Prostate gland (tissue), 2 donors: ENCODE results near the gene NDUFAF4.

ENCODE experiments used
- POLR2A ChIP-seq: fragments of 450-650 bp; IDR thresholded peaks from one replicate; pipeline ENCODE4 v1.6.1; 2016; ENCODE audit warnings: antibody characterized with exemption, mild to moderate bottlenecking
- POLR2AphosphoS5 ChIP-seq: sonication (generic); formaldehyde crosslinking; IDR thresholded peaks from one replicate; pipeline ENCODE4 v1.6.1; 2017; ENCODE audit warnings: antibody characterized with exemption
- TF ChIP-seq, protein P1 (sequence below), 4 experiments: fragments of 200-600 bp in 2 of 4; fragments of 450-650 bp in 2 of 4; sonication (generic) in 2 of 4; IDR thresholded peaks; 1 replicate in 3 of 4; 2 replicates in 1 of 4; pipeline ENCODE4 v1.5.1; 2016 to 2019; ENCODE audit warnings: antibody characterized with exemption in 4 of 4, mild to moderate bottlenecking in 2 of 4, moderate library complexity in 2 of 4

DNA sequence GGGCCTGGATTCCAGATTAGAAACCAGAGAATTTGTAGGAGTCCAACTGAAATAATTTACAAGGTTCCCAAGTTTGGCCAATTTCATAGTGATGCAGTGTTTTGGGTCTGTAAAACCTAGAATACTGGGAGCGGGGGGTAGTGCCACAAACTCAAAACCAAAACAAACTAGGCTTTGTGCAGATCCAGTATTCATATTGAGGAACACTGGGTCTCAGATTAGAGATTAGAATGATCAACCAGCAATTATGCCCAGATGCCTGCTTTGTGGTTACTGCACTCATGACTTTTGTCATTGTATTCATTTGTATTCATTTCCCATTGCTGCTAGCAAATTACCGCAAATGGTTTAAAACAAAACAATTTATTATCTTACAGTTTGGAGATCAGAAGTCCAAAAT is 3.2 kb upstream of the NDUFAF4 start:
- TF ChIP-seq POLR2AphosphoS5, result no peak
- no peak for TF ChIP-seq POLR2A
- TF ChIP-seq, protein P1, sequence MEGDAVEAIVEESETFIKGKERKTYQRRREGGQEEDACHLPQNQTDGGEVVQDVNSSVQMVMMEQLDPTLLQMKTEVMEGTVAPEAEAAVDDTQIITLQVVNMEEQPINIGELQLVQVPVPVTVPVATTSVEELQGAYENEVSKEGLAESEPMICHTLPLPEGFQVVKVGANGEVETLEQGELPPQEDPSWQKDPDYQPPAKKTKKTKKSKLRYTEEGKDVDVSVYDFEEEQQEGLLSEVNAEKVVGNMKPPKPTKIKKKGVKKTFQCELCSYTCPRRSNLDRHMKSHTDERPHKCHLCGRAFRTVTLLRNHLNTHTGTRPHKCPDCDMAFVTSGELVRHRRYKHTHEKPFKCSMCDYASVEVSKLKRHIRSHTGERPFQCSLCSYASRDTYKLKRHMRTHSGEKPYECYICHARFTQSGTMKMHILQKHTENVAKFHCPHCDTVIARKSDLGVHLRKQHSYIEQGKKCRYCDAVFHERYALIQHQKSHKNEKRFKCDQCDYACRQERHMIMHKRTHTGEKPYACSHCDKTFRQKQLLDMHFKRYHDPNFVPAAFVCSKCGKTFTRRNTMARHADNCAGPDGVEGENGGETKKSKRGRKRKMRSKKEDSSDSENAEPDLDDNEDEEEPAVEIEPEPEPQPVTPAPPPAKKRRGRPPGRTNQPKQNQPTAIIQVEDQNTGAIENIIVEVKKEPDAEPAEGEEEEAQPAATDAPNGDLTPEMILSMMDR (IDR thresholded peaks at IDR 0.05), result no peak
